Measurements from ENCODE around the gene NPL.

DNA sequence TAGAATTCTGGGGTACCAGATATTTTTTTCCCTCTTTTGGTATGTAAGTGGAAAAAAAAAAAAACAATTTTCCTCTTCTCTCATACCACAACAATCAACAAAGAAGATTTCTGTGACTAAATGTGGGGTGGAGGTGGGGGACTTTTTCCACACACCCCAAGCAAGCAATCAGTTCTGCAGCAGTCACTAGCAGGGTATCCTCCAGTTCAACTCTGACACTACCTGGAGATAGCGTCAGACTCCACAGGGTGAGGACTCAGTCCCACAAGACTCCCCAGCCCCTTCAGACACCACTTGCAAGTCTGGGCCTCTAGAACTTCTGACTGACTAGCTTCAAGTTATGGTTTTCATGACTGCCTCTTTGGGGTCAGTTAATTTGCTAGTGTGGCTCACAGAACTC is 55.8 kb downstream of the NPL start:
- no peak for TF ChIP-seq CTCF (IDR thresholded peaks at IDR 0.05)
- no peak for TF ChIP-seq POLR2A (IDR thresholded peaks at IDR 0.05)

Data from thyroid gland (tissue), 4 donors.